Transverse colon (tissue), 4 donors: ENCODE results near the gene ALPK3.

Experiments
- CTCF ChIP-seq, 5 experiments: fragments of 200-600 bp in 3 of 5; fragments of 450-650 bp in 2 of 5; sonication (generic) in 3 of 5; IDR thresholded peaks; 1 replicate in 2 of 5; 2 replicates in 3 of 5; pipeline ENCODE4 v1.5.1; 2016 to 2017; ENCODE audit warnings: antibody characterized with exemption in 5 of 5, inconsistent platforms in 3 of 5, mild to moderate bottlenecking in 2 of 5, moderate library complexity in 1 of 5
- EP300 ChIP-seq: sonication (generic); formaldehyde crosslinking; IDR thresholded peaks from one replicate; pipeline ENCODE4 v1.6.1; 2017; ENCODE audit warnings: antibody characterized with exemption, low read depth
- POLR2AphosphoS5 ChIP-seq, 3 donors: sonication (generic); formaldehyde crosslinking; IDR thresholded peaks; one replicate each; pipeline ENCODE4 v1.6.1; 2016; ENCODE audit warnings: antibody characterized with exemption in 3 of 3

DNA sequence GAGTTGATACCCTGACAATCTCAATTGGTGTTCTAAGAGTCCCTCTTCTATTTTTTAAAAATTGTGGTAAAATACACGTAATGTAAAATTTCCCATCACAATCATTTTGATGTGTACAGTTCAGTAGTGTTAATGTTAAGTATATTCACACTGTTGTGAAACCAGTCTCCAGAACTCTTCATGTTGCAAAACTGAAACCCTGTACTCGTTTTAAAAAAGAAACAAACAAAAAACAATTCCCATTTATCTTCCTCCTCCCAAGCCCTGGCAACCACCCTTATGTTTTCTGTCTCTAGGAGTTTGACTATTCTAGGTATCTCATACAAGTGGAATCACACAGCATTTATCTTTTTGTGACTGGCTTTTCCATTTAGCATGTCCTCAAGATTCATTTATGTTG is 28.7 kb upstream of the ALPK3 start:
- no peak for TF ChIP-seq EP300
- TF ChIP-seq POLR2AphosphoS5 (IDR thresholded peaks at IDR 0.05): no peak
- TF ChIP-seq CTCF (IDR thresholded peaks at IDR 0.05): no peak
